Loucy (cell line): ENCODE data around the gene PRSS23.

Experiments used
- EZH2phosphoT487 ChIP-seq: fragments of 200-600 bp; IDR thresholded peaks from 2 replicates; pipeline ENCODE4 v1.6.1; 2018; ENCODE audit warnings: antibody characterized with exemption, mild to moderate bottlenecking, moderate library complexity, borderline replicate concordance
- TF ChIP-seq, protein P1 (sequence below): fragments of 200-600 bp; sonication (generic); conservative IDR thresholded peaks from 2 replicates; pipeline ENCODE4 v1.5.1; 2014; ENCODE audit warnings: mild to moderate bottlenecking, antibody characterized with exemption, low read length

DNA sequence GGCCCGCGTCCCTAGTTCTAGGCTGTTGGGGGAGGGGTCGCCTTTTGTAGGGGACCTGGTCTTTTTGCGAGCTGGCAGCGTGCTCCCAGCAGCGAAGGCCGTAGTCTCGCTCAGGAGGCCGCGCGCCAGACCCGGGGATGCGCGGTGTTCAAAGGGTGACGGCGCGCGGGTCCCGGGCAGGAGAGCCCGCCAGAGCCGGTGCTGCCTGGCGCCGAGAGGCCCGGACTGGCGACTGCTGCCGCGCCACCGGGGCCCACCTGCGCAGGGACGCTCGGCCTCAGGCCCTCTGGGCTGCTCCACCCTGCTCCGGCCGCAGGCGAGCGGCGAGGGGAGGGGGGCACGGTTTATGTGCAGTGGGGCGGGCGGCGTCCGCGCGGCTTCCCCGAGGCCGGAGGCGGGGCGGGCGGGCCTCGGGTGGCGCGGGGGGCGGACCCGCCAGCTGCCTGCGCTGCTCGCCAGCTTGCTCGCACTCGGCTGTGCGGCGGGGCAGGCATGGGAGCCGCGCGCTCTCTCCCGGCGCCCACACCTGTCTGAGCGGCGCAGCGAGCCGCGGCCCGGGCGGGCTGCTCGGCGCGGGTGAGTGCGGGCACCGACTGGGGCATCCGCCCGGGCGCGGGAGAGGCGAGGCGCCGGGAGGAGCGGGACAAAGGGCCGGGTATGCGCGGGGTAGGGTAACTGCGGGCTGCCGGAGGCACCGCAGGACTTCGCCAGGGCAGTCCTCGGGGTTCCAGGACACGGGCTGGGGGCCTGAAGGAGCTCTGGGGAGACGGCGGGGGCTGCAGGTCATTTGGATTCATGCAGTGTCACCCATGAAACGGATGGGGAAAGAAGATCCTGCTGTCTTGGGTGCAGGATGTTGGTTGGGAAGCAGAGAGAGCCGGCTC lies at the start of gene PRSS23:
- TF ChIP-seq, protein P1, sequence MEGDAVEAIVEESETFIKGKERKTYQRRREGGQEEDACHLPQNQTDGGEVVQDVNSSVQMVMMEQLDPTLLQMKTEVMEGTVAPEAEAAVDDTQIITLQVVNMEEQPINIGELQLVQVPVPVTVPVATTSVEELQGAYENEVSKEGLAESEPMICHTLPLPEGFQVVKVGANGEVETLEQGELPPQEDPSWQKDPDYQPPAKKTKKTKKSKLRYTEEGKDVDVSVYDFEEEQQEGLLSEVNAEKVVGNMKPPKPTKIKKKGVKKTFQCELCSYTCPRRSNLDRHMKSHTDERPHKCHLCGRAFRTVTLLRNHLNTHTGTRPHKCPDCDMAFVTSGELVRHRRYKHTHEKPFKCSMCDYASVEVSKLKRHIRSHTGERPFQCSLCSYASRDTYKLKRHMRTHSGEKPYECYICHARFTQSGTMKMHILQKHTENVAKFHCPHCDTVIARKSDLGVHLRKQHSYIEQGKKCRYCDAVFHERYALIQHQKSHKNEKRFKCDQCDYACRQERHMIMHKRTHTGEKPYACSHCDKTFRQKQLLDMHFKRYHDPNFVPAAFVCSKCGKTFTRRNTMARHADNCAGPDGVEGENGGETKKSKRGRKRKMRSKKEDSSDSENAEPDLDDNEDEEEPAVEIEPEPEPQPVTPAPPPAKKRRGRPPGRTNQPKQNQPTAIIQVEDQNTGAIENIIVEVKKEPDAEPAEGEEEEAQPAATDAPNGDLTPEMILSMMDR, result no peak
- TF ChIP-seq EZH2phosphoT487, result no peak
